Activated CD4-positive, alpha-beta T cell treated with anti-CD3 and anti-CD28 coated beads, Interleukin-2, amount 50 U/mL, for 4 hours (primary cell): ENCODE results near the gene SLFN14.
A peak's percentile ranks its signal among the peaks of the same experiment; 100 is the strongest.
"Not testable (repeated sequence)": the region's sequence is repeated elsewhere in the genome, so short reads cannot be mapped to it uniquely, and the experiment has no call there.

ENCODE experiments used
- DNase-seq, 2 experiments: peaks; one replicate each; pipeline ENCODE4 v3.0.0-alpha.2; 2020

SLFN14 gene

DNA sequence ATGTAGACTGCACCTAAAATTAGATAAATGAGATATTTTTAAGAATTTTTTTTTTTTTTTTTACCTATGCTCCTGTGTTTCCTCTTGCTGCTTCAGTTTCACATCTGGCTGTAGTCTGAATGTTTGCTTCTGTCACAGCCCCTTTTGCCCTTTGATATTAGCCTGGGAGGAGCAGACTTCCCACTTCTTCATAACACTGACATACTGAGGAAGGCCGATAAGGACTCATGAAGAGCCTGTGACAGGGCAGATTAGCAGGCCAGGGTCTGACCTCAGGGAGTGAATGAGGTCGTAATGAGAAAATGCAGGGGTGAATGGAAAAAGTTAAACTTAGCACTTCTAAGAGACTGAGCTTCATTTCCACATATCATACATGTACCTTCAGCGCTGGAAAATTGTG is at the start of gene SLFN14:
Gene SLFN14 (minus strand): TSS at position 117 of the 400 bp plus-strand sequence. CDS start 2,757 bp downstream, outside the sequence.
- no peak for DNase-seq

DNA sequence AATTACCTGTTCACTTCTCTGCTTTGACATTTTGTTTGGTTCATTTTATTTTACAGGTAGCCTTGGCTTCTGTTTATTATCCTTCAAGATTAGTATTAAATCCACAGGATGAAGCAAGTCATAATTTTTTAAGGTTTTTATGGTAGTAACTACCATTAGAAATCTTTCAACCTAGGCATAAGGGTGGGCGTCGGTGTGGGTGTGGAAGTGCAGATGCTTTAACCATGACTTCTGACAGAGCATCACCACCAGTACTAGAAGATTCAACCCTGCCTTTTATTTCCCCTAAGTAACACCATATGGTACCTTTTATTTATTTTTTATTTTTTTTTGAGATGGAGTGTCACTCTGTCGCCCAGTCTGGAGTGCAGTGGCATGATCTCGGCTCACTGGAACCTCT is 49.2 kb upstream of the SLFN14 start:
- no peak for DNase-seq

DNA sequence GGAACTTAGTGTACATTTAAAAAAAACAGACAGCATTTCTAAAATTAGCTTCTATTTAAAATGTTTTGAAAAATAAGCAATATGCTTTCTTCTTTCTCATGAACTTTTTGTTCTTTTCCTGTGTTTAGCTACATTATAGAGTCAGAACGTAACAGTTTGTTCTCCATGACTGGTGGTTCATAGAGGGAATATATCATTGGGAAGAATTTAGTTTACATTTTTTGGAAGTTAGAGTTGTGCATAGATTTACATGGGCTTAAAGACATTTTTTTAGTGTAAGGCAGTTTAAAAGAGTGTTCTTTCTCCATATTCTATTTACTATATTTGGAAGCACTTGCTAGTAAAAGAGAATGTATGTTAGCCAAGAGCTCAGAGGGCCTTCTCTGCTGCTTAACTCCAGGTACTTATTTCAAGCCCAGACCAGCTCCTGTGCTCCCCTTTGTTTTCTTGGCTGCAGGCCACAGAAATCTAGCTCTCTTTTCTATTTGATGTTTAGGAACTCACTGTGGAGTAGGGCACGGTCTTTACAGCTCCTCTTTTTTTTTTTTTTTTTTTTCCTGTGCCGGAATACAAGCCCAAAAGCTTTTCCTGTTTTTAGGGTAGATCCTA is 46.7 kb upstream of the SLFN14 start:
- DNase-seq: no peak

GRCh38 chr17:35605678-35606077 is 45.1 kb upstream of the SLFN14 start:
- DNase-seq: no peak

DNA sequence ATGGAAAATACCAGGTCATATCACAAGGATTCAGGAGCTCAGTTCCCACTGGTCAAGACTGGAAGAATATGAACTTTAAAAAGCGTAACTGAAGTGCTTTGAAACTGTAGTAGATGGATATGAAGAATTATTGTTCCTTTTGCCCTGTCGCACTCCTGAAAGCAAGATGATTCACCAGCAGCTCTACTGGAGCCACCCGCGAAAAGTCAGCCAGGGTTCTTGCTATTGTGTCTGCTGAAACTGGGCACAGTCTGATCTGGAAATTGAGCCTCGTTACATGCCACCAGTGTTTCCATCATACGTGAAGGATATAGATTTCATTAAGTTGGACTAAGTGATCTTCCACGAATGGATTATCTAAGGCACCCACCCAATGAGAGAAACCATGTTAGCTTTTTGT is 43.1 kb upstream of the SLFN14 start:
- DNase-seq: no peak

GRCh38 chr17:35597604-35598003 is 37.0 kb upstream of the SLFN14 start:
- no peak for DNase-seq

DNA sequence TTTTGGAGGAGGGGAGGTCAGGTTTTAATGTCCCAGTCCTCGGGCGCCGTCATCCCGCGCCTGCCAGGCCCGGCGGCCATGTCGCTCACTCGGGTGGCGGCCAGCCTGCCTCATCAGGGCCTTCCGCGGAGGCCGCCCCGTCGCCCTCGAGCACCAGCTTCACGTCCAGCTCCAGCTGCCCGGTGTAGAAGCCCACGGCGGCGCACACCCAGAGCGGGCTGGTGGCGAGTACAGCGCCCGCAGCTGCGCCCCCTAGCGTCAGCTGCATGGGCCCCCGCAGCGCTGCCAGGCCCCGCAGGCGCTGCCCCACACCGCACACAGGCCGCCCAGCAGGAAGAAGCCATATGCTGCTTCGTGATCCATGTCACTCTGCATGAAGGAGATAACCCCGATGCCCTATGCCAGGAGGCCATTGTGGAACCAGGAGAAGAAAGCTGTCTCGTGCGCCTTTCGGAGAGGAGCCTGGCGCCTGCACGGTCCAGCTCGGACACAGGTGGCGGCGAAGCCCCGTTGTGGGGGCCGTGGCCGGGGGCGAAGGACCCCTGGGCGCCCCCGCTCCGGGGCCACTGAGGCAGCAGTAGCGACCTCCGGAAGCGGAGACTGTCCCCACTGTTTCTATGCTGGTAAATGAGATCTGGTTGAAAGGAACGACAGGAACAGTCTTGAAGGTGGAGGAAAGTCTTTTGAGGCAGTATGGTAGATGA is 36.1 kb upstream of the SLFN14 start:
- no peak for DNase-seq

- no peak for DNase-seq
Measured at GRCh38 chr17:35596072-35596471, 35.5 kb upstream of the SLFN14 start.

GRCh38 chr17:35588196-35588920 is 27.7 kb upstream of the SLFN14 start:
- DNase-seq: no peak

DNA sequence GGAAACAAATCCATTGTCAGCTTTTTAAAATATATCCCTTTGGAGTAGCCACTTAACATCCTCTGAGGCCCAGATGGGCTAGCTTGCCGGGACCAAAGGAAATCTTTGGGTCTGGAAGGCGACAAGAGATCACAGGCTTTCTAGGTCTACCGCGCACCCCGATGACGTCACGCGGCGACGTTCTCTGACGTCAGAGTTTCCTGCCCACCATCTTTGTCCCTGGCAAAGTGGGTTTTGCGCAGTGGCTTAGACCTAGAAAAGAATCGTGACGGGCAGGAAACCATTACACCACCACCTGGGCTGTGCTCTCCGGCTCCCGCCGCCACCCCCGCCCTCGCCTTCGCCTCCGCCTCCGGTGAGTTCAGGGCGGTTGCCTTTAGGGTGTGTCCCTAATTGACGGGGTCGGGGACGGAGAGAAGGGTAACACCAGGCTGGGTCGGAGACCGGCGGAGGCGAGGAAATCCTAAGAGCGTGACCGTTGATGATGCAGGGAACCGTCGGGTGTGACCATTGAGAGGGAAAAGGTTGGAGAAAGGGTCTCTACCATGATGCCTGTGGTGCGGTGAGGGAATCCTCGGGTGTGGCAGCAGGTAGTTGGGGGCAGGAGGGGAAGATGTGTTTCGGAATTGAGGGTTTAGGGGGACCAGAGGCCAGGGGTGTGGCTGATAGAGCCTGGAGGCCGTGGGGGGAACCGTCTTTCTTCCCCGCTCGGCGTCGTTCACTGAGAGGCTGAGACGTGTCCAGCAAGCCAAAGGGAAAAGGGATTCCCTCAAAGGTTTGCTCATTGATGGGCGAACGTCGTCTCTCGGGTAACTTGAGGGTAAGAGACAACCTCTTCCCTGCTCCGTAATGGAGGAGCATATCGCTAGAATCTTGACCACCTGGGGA is 26.7 kb upstream of the SLFN14 start, which contains the start of gene AP2B1:
Gene AP2B1 (plus strand): TSS at position 249 of the 888 bp plus-strand sequence. CDS start 6,709 bp downstream, outside the sequence.
- DNase-seq: peak; percentile 93 to 96

- no peak for DNase-seq
Measured at GRCh38 chr17:35586569-35587073, 26.0 kb upstream of the SLFN14 start.

DNA sequence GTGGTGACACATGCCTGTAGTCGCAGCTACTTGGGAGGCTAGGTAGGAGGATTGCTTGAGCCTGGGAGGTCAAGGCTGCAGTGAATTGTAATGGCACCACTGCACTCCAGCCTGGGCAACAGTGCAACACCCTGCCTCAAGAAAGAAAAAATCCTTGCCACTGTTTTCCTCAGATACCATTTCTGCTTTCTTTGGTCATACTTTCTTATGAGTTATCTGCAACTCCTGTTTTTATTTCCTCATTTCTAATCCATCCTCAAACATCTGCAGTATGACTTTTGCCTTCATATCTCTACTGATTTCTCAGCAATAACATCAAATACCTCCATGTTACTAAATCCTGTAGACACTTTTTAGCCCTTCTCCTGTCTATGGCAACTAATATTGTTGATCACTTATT is 23.4 kb upstream of the SLFN14 start:
- no peak for DNase-seq

GRCh38 chr17:35578929-35579432 is 18.4 kb upstream of the SLFN14 start:
- no peak for DNase-seq

- DNase-seq: peak; percentile 80 to 83
Measured at GRCh38 chr17:35578197-35578928, 17.7 kb upstream of the SLFN14 start, which contains the start of gene PEX12. TSS of gene PEX12 (minus strand) at chr17:35578571. CDS start at chr17:35578021, 550 bp downstream.

DNA sequence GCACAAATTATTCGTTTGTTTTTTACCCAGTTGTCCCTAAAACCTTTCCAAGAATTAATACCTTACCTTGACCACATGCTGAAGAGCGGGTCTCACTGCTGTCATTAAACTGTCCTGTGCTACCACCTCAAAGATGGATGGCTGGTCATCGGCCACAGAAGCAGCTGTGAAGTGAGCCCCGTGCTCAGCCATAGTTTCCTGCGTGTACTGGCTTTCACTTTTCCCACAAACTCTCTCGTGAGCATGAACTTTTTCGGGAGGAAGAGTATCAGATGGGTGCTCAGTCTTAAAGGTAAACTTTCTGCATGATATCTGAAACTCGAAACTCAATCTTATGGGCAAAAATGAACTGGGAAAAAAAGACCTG is 17.2 kb upstream of the SLFN14 start:
- no peak for DNase-seq

GRCh38 chr17:35575759-35576158 is 15.1 kb upstream of the SLFN14 start:
- no peak for DNase-seq

DNA sequence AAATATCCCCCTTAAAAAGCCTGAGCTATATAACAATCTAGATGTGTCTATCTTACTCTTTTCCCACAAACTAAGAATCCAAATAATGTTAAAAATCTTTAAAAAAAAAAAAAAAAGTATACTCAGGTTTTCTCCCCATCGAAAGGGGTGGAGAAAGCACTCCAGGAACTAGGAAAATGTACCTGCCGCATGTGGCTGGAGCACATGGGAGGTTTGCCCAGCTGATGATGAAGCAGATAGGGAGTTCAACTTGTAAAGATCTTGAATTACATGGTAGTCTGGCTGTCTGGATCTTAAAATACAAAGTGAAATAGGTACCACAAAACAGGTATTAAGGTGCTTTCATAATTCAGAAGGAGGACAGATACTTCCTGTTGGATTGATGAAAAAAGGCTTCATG is 8.8 kb upstream of the SLFN14 start:
- no peak for DNase-seq

- peak; percentile 35 to 42 for DNase-seq
Measured at GRCh38 chr17:35568561-35568960, 7.9 kb upstream of the SLFN14 start.

DNA sequence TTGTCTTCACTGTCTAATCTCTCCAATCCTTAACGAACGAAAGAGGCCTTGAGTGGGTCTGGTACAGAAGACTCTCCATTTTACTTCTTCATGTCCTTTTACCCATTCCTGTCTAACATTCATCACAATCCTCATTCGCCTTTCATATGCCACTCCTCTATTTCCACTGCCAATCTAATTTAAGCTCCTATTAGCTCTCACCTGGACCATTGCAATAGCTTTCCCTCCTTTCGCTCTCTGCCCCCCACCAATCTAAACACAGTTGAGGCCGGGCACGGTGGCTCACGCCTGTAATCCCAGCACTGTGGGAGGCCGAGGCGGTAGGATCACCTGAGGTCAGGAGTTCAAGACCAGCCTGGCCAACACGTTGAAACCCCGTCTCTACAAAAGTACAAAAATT is 6.3 kb upstream of the SLFN14 start:
- no peak for DNase-seq

DNA sequence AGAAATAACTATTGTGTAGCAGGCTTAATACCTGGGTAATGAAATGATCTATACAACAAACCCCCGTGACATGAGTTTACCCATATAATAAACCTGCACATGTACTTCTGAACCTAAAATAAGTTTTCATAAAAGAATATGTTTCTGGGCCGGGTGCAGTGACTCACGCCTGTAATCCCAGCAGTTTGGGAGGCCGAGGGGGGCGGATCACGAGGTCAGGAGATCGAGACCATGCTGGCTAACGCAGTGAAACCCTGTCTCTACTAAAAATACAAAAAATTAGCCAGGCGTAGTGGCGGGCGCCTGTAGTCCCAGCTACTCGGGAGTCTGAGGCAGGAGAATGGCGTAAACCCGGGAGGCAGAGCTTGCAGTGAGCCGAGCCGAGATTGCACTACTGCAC is 2.6 kb upstream of the SLFN14 start:
- DNase-seq: not testable (repeated sequence)

DNA sequence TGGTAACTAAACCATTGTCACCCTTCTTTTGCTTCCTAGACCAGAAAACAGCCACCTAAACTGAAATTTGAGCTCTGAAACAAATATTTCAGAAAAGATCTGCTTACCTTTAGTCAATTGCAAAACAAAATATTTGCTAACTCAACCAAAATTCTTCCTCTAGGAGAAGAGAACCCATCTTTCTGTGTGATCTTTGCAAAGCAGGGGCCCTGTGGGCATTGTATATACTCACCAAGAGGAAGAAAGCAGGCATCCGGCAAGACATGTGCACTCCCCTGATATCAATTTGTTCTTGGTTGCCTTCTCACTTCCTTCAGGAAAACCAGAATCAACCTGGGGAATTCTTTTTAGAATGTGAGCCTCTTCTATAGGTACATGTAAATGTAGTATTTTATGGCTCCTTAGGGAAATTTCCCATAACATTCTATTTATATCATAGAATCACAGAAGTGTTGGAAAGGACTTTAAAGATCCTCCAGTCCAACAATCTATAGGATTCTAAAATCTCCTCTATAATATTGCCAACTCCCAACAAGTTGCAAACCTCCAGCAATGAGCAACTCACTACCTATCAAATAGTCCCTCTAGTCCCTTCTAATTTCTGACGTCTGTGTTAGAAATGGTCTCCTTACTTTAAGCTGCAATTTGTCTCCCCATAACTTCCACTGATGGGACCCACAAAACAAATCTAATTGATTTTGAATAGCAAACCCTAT is 966 bp downstream of the SLFN14 start:
- no peak for DNase-seq
